ENCODE results near the gene CPLX1.
"Not testable (repeated sequence)": the region's sequence is repeated elsewhere in the genome, so short reads cannot be mapped to it uniquely, and the experiment has no call there.

The CPLX1 gene

DNA sequence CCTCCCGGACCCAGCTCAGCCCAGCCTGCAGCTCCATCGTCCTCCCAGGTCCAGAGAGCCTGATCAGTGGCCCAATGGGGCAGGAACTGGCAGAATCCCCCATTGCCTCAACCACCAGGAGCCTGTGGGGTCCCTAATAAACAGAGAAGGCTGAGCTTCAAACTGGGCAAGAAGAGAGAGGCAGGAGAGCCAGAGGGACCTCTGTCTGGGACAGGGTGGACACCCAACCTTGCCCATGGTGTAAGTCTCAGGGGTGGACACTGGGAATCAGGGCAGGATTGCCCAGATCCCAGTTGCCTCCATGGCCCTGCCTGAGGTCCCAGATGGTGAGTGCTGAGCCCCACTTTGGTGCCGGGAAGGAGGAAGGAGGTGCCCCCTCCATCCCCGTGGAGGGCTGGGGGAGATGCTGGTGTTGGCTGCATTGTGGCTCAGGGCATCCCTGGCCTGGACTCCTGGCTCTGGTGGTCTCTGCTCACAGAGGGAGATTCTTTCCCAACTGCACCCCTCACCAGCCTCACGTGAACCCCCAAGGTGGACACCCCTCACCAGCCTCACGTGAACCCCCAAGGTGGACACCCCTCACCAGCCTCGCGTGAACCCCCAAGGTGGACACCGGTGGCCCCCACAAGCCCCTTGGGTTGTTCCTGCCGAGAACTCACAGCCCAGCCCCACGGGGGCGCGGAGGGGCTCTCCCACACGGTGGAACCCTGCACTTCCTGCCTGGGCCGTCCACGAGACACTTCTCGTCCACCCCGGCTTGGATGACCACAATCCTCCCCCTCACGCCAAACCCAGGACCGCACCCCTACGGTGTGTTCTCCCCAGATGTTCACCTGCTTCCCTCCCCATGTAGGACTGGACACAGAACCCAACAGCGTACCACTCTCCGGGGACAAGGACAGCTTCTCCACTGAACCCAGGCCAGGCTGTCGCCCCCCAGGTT, 5.4 kb downstream of the CPLX1 start:
- no peak for DNase-seq (ENCODE audit: low read depth, low spot score)

DNA sequence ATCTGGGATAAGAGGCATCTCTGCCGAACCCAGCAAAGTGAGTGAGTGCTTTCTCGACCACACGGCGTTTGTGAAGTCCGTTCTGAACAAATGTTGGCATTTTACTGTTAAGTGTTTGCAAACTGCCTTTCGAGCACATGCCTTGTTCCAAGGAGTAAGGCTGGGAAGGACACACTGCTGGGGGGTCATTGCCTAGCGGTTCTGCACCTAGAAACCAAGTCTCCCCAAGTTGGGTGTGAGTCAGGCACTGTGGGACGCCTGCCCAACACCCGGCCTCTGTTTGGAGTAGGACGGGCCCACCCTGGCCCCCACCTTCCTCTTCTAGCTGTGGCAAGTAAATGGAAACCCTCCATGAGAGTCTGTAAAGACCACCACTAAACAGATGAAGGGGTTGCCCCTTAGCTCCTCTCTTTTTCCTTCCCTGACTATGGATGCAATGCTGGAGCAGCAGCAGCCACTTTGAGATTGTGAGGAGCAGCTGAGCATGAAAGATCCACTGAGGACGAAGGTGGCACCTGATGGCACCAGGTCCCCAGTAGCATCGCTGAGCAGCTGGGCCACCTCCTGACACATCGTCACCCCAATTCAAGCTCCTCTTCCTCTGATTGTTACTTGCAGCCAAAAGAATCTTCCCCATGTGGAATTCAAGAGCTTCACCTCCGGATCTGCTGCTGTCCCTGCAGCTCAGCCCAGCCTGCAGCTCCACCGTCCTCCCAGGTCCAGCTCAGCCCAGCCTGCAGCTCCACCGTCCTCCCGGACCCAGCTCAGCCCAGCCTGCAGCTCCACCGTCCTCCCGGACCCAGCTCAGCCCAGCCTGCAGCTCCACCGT, 6.3 kb downstream of the CPLX1 start:
- DNase-seq (ENCODE audit: low read depth, low spot score), result no peak

- DNase-seq (ENCODE audit: low read depth, low spot score), result no peak
Observed at GRCh38 chr4:818106-818921, 7.6 kb downstream of the CPLX1 start.

DNA sequence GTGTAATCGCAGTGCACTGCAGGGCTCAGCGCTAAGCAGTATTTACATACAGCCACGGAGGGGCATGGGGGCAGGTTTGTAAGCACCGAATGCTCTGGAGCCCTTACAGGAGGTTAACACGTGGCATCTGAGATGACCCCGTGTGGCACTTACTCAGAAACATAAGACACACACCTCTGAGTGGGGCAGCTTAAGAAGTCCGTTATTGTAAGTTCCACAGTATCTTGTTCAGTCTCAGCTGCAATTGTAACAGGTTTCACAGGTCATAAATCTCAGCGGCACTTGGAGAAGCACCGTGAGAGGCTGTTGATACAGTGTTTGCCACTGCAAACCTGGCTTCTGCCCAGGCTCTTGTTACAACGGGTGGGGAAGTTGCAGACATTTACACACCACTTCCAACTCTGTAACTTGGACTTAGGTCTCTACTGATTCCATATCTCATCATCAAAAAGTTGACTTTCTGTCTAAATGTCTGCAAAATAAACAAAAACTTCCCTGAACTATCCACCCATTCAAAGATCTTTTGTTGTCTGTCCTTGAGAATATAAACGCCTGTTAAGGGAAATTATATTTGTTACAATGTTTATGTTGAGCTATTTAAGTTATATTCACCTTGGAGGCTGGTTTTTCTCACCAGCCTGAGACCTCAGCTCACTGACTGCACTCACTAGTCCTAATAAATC, 10.3 kb downstream of the CPLX1 start:
- no peak for DNase-seq (ENCODE audit: low read depth, low spot score)

- DNase-seq (ENCODE audit: low read depth, low spot score), result no peak
Observed at GRCh38 chr4:814312-814850, 11.5 kb downstream of the CPLX1 start.

DNA sequence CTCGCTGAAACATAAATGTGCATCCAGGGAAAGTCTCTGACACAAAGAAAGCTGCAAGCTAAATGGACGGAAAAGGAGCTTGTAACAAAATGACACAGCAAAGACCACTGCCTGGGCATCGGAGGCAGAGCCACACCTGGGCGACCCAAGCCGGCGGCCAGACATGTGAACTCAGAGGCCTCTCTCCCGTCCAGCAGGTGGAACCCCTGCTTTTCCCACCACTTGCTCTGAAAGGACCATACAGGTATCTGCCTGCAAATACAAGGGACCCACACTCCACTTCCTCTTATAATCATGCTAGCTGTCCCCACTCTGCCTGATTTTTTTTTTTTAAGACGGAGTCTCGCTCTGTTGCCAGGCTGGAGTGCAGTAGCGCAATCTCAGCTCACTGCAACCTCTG, 12.0 kb downstream of the CPLX1 start:
- DNase-seq (ENCODE audit: low read depth, low spot score), result no peak

DNA sequence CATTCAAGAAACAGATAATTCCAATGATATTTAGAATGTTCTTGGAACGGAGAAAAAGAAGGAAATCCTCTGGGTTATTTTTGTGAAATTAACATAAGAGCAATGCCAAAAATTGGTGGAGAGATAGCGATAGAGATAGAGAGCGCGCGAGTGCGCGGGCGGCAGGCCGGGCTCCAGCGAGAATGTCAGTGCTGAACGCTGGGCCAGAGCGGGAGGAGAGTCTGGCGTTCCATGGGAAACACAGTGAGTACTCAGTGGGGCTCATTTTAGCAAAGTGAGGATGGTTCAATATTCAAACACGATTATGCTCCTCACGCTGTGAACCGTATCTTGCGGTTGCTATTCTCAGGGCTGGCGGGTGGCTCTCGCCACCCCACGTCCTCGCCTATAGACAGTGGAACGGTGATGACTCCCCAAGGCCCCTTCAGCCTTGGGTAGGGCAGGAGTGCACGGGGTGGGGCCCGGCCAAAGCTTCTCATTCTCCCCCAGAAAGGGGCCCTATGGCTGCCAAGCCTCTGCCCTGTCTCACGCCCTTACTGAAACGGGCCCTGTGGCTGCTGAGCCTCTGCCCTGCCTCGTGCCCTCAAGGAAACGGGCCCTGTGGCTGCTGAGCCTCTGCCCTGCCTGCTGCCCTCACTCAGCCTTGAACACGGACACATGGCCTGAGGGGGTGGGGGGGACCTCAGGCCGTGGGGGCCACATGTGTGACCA, 16.9 kb downstream of the CPLX1 start:
- no peak for DNase-seq (ENCODE audit: low read depth, low spot score)

DNA sequence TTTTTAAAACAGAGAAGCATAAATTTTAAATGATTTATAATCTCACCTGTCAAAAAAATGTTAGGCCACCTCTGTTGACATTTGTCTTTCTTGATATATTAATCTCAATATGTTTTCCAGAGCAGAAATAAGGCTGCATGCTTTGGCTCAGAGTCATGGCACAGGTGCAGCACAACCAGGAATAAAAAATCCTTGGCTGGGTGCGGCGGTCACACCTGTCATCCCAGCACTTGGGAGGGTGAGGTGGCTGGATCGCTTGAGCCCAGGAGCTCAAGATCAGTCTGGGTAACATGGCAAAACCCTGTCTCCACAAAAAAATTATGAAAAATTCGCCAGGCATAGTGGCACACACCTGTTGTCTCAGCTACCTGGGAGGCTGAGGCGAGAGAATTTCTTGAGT, 18.1 kb downstream of the CPLX1 start:
- no peak for DNase-seq (ENCODE audit: low read depth, low spot score)

DNA sequence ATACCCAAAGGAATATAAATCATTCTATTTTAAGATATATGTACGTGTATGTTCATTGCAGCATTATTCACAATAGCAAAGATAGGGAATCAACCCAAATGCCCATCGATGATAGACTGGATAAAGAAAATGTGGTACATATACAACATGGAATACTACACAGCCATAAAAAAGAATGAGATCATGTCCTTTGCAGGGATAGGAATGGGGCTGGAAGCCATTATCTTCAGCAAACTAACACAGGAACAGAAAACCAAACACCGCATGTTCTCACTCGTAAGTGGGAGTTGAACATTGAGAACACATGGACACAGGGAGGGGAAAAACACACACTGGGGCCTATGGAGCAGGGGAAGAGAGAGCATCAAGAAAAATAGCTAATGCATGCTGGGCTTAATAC, 18.9 kb downstream of the CPLX1 start:
- DNase-seq (ENCODE audit: low read depth, low spot score), result not testable (repeated sequence)

GRCh38 chr4:804804-805203, 21.1 kb downstream of the CPLX1 start:
- no peak for DNase-seq (ENCODE audit: low read depth, low spot score)

DNA sequence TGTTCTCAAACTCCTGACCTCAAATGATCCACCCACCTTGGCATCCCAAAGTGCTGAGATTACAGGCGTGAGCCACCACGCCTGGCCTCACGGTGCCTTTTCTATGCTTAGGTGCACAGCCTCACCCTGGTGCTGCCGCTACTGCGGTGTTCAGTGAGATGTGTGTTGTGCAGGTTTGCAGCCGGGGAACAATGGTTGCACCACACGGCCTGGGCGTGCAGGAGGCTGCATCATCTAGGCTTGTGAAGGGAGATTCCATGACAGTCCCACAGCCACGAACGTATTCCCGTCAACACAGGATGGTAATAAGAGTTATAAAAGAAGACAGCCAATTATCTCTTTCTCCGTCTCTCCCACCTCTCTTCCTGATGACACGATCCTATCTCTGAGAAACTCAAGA, 22.0 kb downstream of the CPLX1 start:
- DNase-seq (ENCODE audit: low read depth, low spot score), result no peak

GRCh38 chr4:801436-802124, 24.3 kb downstream of the CPLX1 start:
- DNase-seq (ENCODE audit: low read depth, low spot score), result no peak

GRCh38 chr4:797066-797465, 28.9 kb downstream of the CPLX1 start:
- no peak for DNase-seq (ENCODE audit: low read depth, low spot score)

DNA sequence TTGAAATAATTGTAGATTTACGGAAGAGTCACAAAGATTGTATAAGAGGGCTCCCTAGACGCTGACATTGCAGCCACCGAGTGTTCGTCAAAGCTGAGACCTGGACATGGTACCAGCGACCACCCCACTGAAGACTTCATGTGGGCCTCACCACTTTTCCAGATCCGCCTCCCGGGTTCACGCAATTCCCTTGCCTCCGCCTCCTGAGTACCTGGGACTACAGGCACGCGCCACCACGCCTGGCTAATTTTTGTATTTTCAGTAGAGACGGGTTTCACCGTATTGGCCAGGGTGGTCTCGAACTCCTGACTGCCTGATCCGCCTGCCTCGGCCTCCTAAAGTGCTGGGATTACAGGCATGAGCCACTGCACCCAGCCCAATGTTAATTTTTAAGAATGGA, 29.7 kb downstream of the CPLX1 start:
- DNase-seq (ENCODE audit: low read depth, low spot score), result no peak

- no peak for DNase-seq (ENCODE audit: low read depth, low spot score)
Observed at GRCh38 chr4:795726-796119, 30.2 kb downstream of the CPLX1 start.

GRCh38 chr4:794900-795725, 30.8 kb downstream of the CPLX1 start:
- DNase-seq (ENCODE audit: low read depth, low spot score), result no peak

- DNase-seq (ENCODE audit: low read depth, low spot score), result no peak
Observed at GRCh38 chr4:793941-794621, 31.8 kb downstream of the CPLX1 start.

Measured in ELF-1 (cell line).